Measurements from ENCODE around the gene EFCAB9. TPM values are rescaled to one million over a fixed set of nuclear protein-coding genes. Genes with fewer than 3 reads are reported as not detected.
A peak's percentile ranks its signal among the peaks of the same experiment; 100 is the strongest.

EFCAB9 gene
- total RNA-seq = not detected

GRCh38 chr5:172193872-172194271 lies at the start of gene EFCAB9:
EFCAB9 (plus strand) TSS chr5:172194172; CDS start chr5:172194173, 1 bp downstream.
- no peaks in the 10 kb centered on the region for H3K9me3 ChIP-seq
- intact Hi-C loops (cut with DNase I) = no loop called here
- no peaks in the 10 kb centered on the region for H3K36me3 ChIP-seq
- WGBS = 66% methylated on average over 6 of the region's 6 CpGs
- peaks cover 0 to 4% (median 1%) of the 10 kb centered on the region in 4 donors for H3K4me1 ChIP-seq
- DNase-seq (ENCODE audit: extremely low spot score) = no peak
- no peak within 1 kb of the TSS for H3K4me3 ChIP-seq
- no peaks in the 10 kb centered on the region for H3K27me3 ChIP-seq
- TF ChIP-seq POLR2A (IDR thresholded peaks at IDR 0.05; ENCODE audit: low read depth) (no peak), POLR2AphosphoS5 (IDR thresholded peaks at IDR 0.05) (no peak), EP300 (IDR thresholded peaks at IDR 0.05) (no peak)
- TF ChIP-seq, protein P1, sequence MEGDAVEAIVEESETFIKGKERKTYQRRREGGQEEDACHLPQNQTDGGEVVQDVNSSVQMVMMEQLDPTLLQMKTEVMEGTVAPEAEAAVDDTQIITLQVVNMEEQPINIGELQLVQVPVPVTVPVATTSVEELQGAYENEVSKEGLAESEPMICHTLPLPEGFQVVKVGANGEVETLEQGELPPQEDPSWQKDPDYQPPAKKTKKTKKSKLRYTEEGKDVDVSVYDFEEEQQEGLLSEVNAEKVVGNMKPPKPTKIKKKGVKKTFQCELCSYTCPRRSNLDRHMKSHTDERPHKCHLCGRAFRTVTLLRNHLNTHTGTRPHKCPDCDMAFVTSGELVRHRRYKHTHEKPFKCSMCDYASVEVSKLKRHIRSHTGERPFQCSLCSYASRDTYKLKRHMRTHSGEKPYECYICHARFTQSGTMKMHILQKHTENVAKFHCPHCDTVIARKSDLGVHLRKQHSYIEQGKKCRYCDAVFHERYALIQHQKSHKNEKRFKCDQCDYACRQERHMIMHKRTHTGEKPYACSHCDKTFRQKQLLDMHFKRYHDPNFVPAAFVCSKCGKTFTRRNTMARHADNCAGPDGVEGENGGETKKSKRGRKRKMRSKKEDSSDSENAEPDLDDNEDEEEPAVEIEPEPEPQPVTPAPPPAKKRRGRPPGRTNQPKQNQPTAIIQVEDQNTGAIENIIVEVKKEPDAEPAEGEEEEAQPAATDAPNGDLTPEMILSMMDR (IDR thresholded peaks at IDR 0.05) = no peak
- no peak within 1 kb of the TSS for H3K27ac ChIP-seq (replicated peaks in 1 of 4)

DNA sequence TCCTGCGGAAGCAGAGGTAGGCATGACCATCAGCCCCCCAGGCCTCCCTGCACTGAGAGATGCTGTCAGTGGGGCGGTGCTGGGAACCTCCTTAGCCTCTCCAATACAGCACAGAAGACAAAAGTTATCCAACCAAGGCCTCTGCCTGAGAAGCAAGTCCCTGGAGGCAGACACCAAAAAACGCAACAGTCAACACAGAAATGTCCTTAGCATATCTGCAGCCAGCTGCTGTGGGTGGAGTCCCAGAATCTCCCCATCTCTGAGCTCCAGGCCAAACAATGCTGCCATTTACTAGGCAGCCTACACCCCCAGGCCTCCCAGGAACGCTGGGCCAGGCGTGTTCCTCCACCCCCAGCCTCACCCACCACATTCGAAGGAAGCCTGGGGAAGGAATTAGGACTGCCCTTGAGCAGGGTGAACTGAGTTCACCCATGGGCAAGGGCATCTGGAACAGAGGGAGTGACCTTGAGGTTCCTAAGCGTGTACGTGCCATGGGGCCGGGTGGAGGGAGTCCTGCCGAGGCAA lies 49.6 kb upstream of the EFCAB9 start:
- H3K9me3 ChIP-seq = no peaks in the 10 kb centered on the region
- no peak overlapping the region for H3K4me3 ChIP-seq
- H3K36me3 ChIP-seq = peaks cover 0 to 15% (median 6%) of the 10 kb centered on the region in 4 donors
- intact Hi-C loops (cut with DNase I) = no loop called here
- peak overlapping the region in 2 of 4 donors; percentile 26 to 38 for H3K27ac ChIP-seq (replicated peaks in 1 of 4)
- TF ChIP-seq POLR2AphosphoS5 (IDR thresholded peaks at IDR 0.05) = no peak
- H3K4me1 ChIP-seq = peaks cover 14 to 44% (median 25%) of the 10 kb centered on the region in 4 donors
- no peak for DNase-seq (ENCODE audit: extremely low spot score)
- WGBS = 72% methylated on average over 10 of the region's 10 CpGs
- H3K27me3 ChIP-seq = no peaks in the 10 kb centered on the region

GRCh38 chr5:172144931-172145869 lies 48.8 kb upstream of the EFCAB9 start:
- intact Hi-C loops (cut with DNase I) = no loop called here
- H3K9me3 ChIP-seq = no peaks in the 10 kb centered on the region
- H3K27ac ChIP-seq (replicated peaks in 1 of 4) = peak overlapping the region in 2 of 4 donors; percentile 0 to 35
- TF ChIP-seq EP300 (IDR thresholded peaks at IDR 0.05) (no peak), POLR2A (IDR thresholded peaks at IDR 0.05; ENCODE audit: low read depth) (no peak), POLR2AphosphoS5 (IDR thresholded peaks at IDR 0.05) (no peak)
- TF ChIP-seq, protein P1 (IDR thresholded peaks at IDR 0.05) = no peak
- peaks cover 0 to 15% (median 6%) of the 10 kb centered on the region in 4 donors for H3K36me3 ChIP-seq
- WGBS = 94% methylated on average over 11 of the region's 15 CpGs
- DNase-seq (ENCODE audit: extremely low spot score) = no peak
- no peaks in the 10 kb centered on the region for H3K27me3 ChIP-seq
- H3K4me3 ChIP-seq = no peak overlapping the region
- peaks cover 16 to 44% (median 25%) of the 10 kb centered on the region in 4 donors for H3K4me1 ChIP-seq

DNA sequence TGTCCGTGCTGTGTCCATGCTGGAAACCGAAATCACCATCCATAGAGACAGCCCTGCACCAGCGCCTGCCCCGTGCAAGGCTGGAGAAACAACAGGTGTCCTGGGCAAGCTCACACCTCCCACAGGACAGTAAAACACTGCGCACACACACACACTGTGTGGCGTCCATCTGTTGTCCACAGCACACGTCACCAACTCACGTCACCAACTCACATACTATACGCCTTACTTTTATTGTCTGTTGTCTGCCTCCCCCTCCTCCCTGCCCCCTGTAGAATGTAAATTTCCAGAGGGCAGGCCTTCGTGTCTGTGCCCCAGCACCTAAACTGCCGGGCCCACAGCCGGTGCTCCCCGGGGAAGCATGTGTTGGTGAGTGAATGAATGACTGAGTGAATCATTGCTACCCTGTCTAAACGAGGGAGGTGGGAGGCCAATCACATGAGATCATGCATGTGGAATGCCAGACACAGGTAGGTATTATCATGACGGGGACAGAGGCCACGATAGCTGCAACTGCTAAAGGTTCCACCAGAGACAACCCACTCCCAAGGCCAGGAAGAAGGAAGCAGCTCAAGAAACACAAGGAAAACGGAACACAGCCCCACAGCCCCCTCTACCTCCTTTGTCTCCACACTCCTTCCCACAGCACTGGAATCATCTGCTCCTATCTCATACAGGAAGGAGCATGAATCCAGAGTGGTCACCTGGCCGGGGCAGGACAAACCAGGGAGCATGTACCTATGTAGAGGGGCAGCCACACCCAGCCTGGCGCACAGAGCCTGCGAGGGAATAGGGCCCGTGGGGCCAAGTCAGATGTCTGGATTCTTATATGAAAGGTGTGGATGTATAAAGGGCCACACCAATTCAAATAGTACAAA lies 47.9 kb upstream of the EFCAB9 start:
- H3K36me3 ChIP-seq = peaks cover 0 to 15% (median 6%) of the 10 kb centered on the region in 4 donors
- TF ChIP-seq EP300 (IDR thresholded peaks at IDR 0.05) = no peak
- TF ChIP-seq POLR2A (IDR thresholded peaks at IDR 0.05; ENCODE audit: low read depth) = no peak
- no peak for TF ChIP-seq POLR2AphosphoS5 (IDR thresholded peaks at IDR 0.05)
- DNase-seq (ENCODE audit: extremely low spot score) = no peak
- WGBS = 84% methylated on average over 20 of the region's 21 CpGs
- peaks cover 17 to 44% (median 33%) of the 10 kb centered on the region in 4 donors for H3K4me1 ChIP-seq
- H3K27ac ChIP-seq (replicated peaks in 1 of 4) = no peak overlapping the region
- no peaks in the 10 kb centered on the region for H3K27me3 ChIP-seq
- intact Hi-C loops (cut with DNase I) = no loop called here
- no peak overlapping the region for H3K4me3 ChIP-seq
- no peaks in the 10 kb centered on the region for H3K9me3 ChIP-seq

- DNase-seq (ENCODE audit: extremely low spot score) = no peak
These were observed 47.3 kb upstream of the EFCAB9 start for GRCh38 chr5:172146748-172147092.

More at GRCh38 chr5:172146748-172147092, 47.3 kb upstream of the EFCAB9 start:
- Histone ChIP-seq H3K4me3 (no peak overlapping the region), H3K4me1 (peaks cover 17 to 45% (median 35%) of the 10 kb centered on the region in 4 donors), H3K9me3 (no peaks in the 10 kb centered on the region), H3K27ac (replicated peaks in 1 of 4) (no peak overlapping the region), H3K27me3 (no peaks in the 10 kb centered on the region), H3K36me3 (peaks cover 0 to 15% (median 8%) of the 10 kb centered on the region in 4 donors)
- TF ChIP-seq EP300 (IDR thresholded peaks at IDR 0.05) (no peak), POLR2AphosphoS5 (IDR thresholded peaks at IDR 0.05) (no peak), POLR2A (IDR thresholded peaks at IDR 0.05; ENCODE audit: low read depth) (no peak)
- TF ChIP-seq, protein P1 (IDR thresholded peaks at IDR 0.05) = no peak
- WGBS = 93% methylated on average over 9 of the region's 9 CpGs
- intact Hi-C loops (cut with DNase I) = no loop called here

Measured in esophagus muscularis mucosa (tissue), 4 donors.